Neuronal stem cell (in vitro differentiated cells): ENCODE measurements around the gene PHETA1.
"Not testable (repeated sequence)": the region's sequence is repeated elsewhere in the genome, so short reads cannot be mapped to it uniquely, and the experiment has no call there.

Experiments used
- DNase-seq: peaks from one replicate; pipeline ENCODE4 v3.0.0-alpha.2; 2013; ENCODE audit warnings: low spot score
- H2AFZ ChIP-seq: one replicate; pipeline ENCODE4 v1.6.1; 2013; ENCODE audit warnings: mild to moderate bottlenecking, low read length, inconsistent platforms
- H2AK5ac ChIP-seq: 2 replicates; pipeline ENCODE4 v1.6.1; 2013; ENCODE audit warnings: low read depth, mild to moderate bottlenecking, inconsistent platforms, low read length, moderate library complexity, mixed read lengths
- H2BK120ac ChIP-seq: 2 replicates; pipeline ENCODE4 v1.6.1; 2013; ENCODE audit warnings: low read depth, mild to moderate bottlenecking, inconsistent platforms, low read length, moderate library complexity, mixed read lengths
- H2BK12ac ChIP-seq: one replicate; pipeline ENCODE4 v1.6.1; 2013; ENCODE audit warnings: low read length, inconsistent platforms
- H2BK15ac ChIP-seq: 2 replicates; pipeline ENCODE4 v1.6.1; 2013; ENCODE audit warnings: mild to moderate bottlenecking, low read length, inconsistent platforms, mixed read lengths
- H2BK5ac ChIP-seq: one replicate; pipeline ENCODE4 v1.6.1; 2013; ENCODE audit warnings: inconsistent platforms, mild to moderate bottlenecking, low read length, moderate library complexity
- H3K14ac ChIP-seq: one replicate; pipeline ENCODE4 v1.6.1; 2013; ENCODE audit warnings: low read length, inconsistent platforms
- H3K18ac ChIP-seq: 2 replicates; pipeline ENCODE4 v1.6.1; 2013; ENCODE audit warnings: low read length, inconsistent platforms
- H3K23ac ChIP-seq: 2 replicates; pipeline ENCODE4 v1.6.1; 2013; ENCODE audit warnings: low read depth, mild to moderate bottlenecking, mixed read lengths, low read length, inconsistent platforms; ENCODE audit not compliant: poor library complexity
- H3K27ac ChIP-seq: replicated peaks from 3 replicates; pipeline ENCODE4 v1.5.1; 2013; ENCODE audit warnings: low read length, inconsistent platforms
- H3K27me3 ChIP-seq, 3 experiments: 2 replicates each; pipeline ENCODE4 v1.6.1; 2013; ENCODE audit warnings: low read length in 3 of 3, mild to moderate bottlenecking in 2 of 3, inconsistent platforms in 1 of 3, low read depth in 1 of 3, mixed read lengths in 1 of 3, moderate library complexity in 1 of 3; ENCODE audit not compliant: control insufficient read depth in 3 of 3, insufficient read depth in 3 of 3
- H3K36me3 ChIP-seq, 2 donors: replicated peaks in 1 of 2; 2 replicates each; pipeline ENCODE4 v1.6.1; 2013; ENCODE audit warnings: low read length in 2 of 2; ENCODE audit not compliant: control insufficient read depth in 2 of 2, insufficient read depth in 2 of 2
- H3K4ac ChIP-seq: 2 replicates; pipeline ENCODE4 v1.6.1; 2013; ENCODE audit warnings: inconsistent platforms, mild to moderate bottlenecking, low read length, moderate library complexity
- H3K4me1 ChIP-seq, 2 donors: 1 replicate in 1 of 2; 2 replicates in 1 of 2; pipeline ENCODE4 v1.6.1; 2013; ENCODE audit warnings: low read length in 2 of 2, low read depth in 1 of 2; ENCODE audit not compliant: control insufficient read depth in 2 of 2, insufficient read depth in 1 of 2
- H3K4me2 ChIP-seq: one replicate; pipeline ENCODE4 v1.6.1; 2013; ENCODE audit warnings: mild to moderate bottlenecking, low read length, inconsistent platforms; ENCODE audit not compliant: insufficient read depth, poor library complexity, severe bottlenecking
- H3K4me3 ChIP-seq, 2 donors: 2 replicates each; pipeline ENCODE4 v1.5.1; 2013; ENCODE audit warnings: low read length in 2 of 2, mild to moderate bottlenecking in 2 of 2, inconsistent platforms in 1 of 2, moderate library complexity in 1 of 2
- H3K79me1 ChIP-seq: one replicate; pipeline ENCODE4 v1.6.1; 2013; ENCODE audit warnings: low read depth, mild to moderate bottlenecking, inconsistent platforms, low read length, moderate library complexity
- H3K9ac ChIP-seq: one replicate; pipeline ENCODE4 v1.6.1; 2013; ENCODE audit warnings: mild to moderate bottlenecking, low read depth, low read length, inconsistent platforms; ENCODE audit not compliant: poor library complexity
- H3K9me3 ChIP-seq, 2 donors: replicated peaks in 1 of 2; 2 replicates each; pipeline versions ENCODE3 to v1.6.1; 2013; ENCODE audit warnings: low read length in 2 of 2, mild to moderate bottlenecking in 2 of 2, inconsistent platforms in 1 of 2, low read depth in 1 of 2, mixed read lengths in 1 of 2, moderate library complexity in 1 of 2; ENCODE audit not compliant: control insufficient read depth in 2 of 2, insufficient read depth in 1 of 2
- H4K8ac ChIP-seq: one replicate; pipeline ENCODE4 v1.6.1; 2013; ENCODE audit warnings: low read depth, mild to moderate bottlenecking, inconsistent platforms, low read length, moderate library complexity
- H4K91ac ChIP-seq: one replicate; pipeline ENCODE4 v1.6.1; 2013; ENCODE audit warnings: low read length, low read depth, mild to moderate bottlenecking, inconsistent platforms; ENCODE audit not compliant: poor library complexity
- WGBS, 2 donors: extraction: QIAGEN DNeasy Blood & Tissue Kit; methylation state at CpG; one replicate each; pipeline ENCODE4 v1.1.7; 2013; ENCODE audit warnings: missing lambda C conversion rate in 2 of 2, mixed read lengths in 1 of 2; ENCODE audit not compliant: insufficient read length in 2 of 2, insufficient replicate concordance in 1 of 2; ENCODE audit errors: extremely low coverage in 2 of 2; 5-methylcytosine and 5-hydroxymethylcytosine counted together

Gene PHETA1

GRCh38 chr12:111337371-111337770 is 31.5 kb downstream of the PHETA1 start:
- Histone ChIP-seq H2AFZ (no peak overlapping the region), H4K8ac (no peak overlapping the region), H2BK12ac (no peak overlapping the region), H3K9me3 (no peaks in the 10 kb centered on the region), H3K27me3 (no peaks in the 10 kb centered on the region), H3K9ac (no peak overlapping the region), H3K79me1 (peaks cover 2% of the 10 kb centered on the region), H2AK5ac (no peak overlapping the region), H3K14ac (no peak overlapping the region), H3K4me2 (no peak overlapping the region), H4K91ac (no peak overlapping the region), H3K4me1 (no peaks in the 10 kb centered on the region), H3K36me3 (no peaks in the 10 kb centered on the region), H3K4ac (no peak overlapping the region), H2BK120ac (no peak overlapping the region), H3K23ac (no peak overlapping the region), H2BK5ac (no peak overlapping the region), H2BK15ac (no peak overlapping the region), H3K4me3 (no peak overlapping the region), H3K18ac (no peak overlapping the region), H3K27ac (no peak overlapping the region)
- no CpG with 5 or more reads among the region's 5 CpGs for WGBS, 2 donors
- no peak for DNase-seq

GRCh38 chr12:111336411-111336810 is 32.5 kb downstream of the PHETA1 start:
- H3K4ac ChIP-seq, H3K79me1 ChIP-seq, H3K4me2 ChIP-seq, H2BK12ac ChIP-seq, H2BK120ac ChIP-seq, H3K9ac ChIP-seq, H3K9me3 ChIP-seq, H3K4me3 ChIP-seq, H4K8ac ChIP-seq, H2BK15ac ChIP-seq, H3K36me3 ChIP-seq, H3K27me3 ChIP-seq, DNase-seq, H3K18ac ChIP-seq, H2BK5ac ChIP-seq, H3K23ac ChIP-seq, H2AFZ ChIP-seq, H4K91ac ChIP-seq, H2AK5ac ChIP-seq, H3K27ac ChIP-seq, H3K4me1 ChIP-seq, H3K14ac ChIP-seq: not testable (repeated sequence)
- no CpG with 5 or more reads among the region's 6 CpGs for WGBS, 2 donors

- H3K27me3 ChIP-seq: no peaks in the 10 kb centered on the region
- no peak overlapping the region for H2BK5ac ChIP-seq
- no peak for DNase-seq
- no peak overlapping the region for H3K18ac ChIP-seq
- H3K27ac ChIP-seq: no peak overlapping the region
- no peak overlapping the region for H3K9ac ChIP-seq
- H3K4me3 ChIP-seq: no peak overlapping the region
- H3K9me3 ChIP-seq: no peaks in the 10 kb centered on the region
- H3K14ac ChIP-seq: no peak overlapping the region
- no peak overlapping the region for H2BK15ac ChIP-seq
- H2BK12ac ChIP-seq: no peak overlapping the region
- H4K8ac ChIP-seq: no peak overlapping the region
- H2BK120ac ChIP-seq: no peak overlapping the region
- no peak overlapping the region for H2AFZ ChIP-seq
- H2AK5ac ChIP-seq: no peak overlapping the region
- H3K4me1 ChIP-seq: no peaks in the 10 kb centered on the region
- H3K4ac ChIP-seq: no peak overlapping the region
- H3K36me3 ChIP-seq: no peaks in the 10 kb centered on the region
- no peak overlapping the region for H3K4me2 ChIP-seq
- peaks cover 2% of the 10 kb centered on the region for H3K79me1 ChIP-seq
- WGBS, 2 donors: no CpG with 5 or more reads among the region's 7 CpGs
- H3K23ac ChIP-seq: no peak overlapping the region
- no peak overlapping the region for H4K91ac ChIP-seq
Measured at GRCh38 chr12:111335811-111336210, 33.1 kb downstream of the PHETA1 start.

- not testable (repeated sequence) for H3K4me2 ChIP-seq, H3K23ac ChIP-seq, H3K27ac ChIP-seq, H2BK12ac ChIP-seq, H2BK120ac ChIP-seq, H3K9ac ChIP-seq, H3K4me3 ChIP-seq, H3K4me1 ChIP-seq, DNase-seq, H3K27me3 ChIP-seq, H3K14ac ChIP-seq, H2AK5ac ChIP-seq, H2AFZ ChIP-seq, H3K9me3 ChIP-seq, H2BK15ac ChIP-seq, H2BK5ac ChIP-seq, H3K4ac ChIP-seq, H4K8ac ChIP-seq, H3K36me3 ChIP-seq, H4K91ac ChIP-seq, H3K79me1 ChIP-seq, H3K18ac ChIP-seq
- no CpG with 5 or more reads among the region's 10 CpGs for WGBS, 2 donors
Measured at GRCh38 chr12:111335301-111335700, 33.6 kb downstream of the PHETA1 start.
